Esophagus (tissue), 2 donors: ENCODE measurements around the gene FOXP1. TPM values are rescaled to one million over a fixed set of nuclear protein-coding genes. Genes with fewer than 3 reads are reported as not detected.
A peak's percentile ranks its signal among the peaks of the same experiment; 100 is the strongest.
"Not testable (repeated sequence)": the region's sequence is repeated elsewhere in the genome, so short reads cannot be mapped to it uniquely, and the experiment has no call there.

Source experiments
- H3K27ac ChIP-seq, 2 donors: one replicate each; pipeline ENCODE4 v1.5.1; 2013; ENCODE audit warnings: low read depth in 2 of 2, mild to moderate bottlenecking in 2 of 2, inconsistent platforms in 1 of 2, low read length in 1 of 2, moderate library complexity in 1 of 2
- H3K27me3 ChIP-seq, 2 donors: one replicate each; pipeline ENCODE4 v1.6.1; 2013; ENCODE audit warnings: low read length in 2 of 2, control low read depth in 1 of 2, mild to moderate bottlenecking in 1 of 2; ENCODE audit not compliant: insufficient read depth in 2 of 2, control insufficient read depth in 1 of 2
- H3K36me3 ChIP-seq, 2 donors: one replicate each; pipeline ENCODE4 v1.6.1; 2013; ENCODE audit warnings: low read length in 1 of 2; ENCODE audit not compliant: control insufficient read depth in 2 of 2, insufficient read depth in 2 of 2
- H3K4me1 ChIP-seq, 2 donors: one replicate each; pipeline ENCODE4 v1.6.1; 2013; ENCODE audit warnings: low read length in 1 of 2; ENCODE audit not compliant: control insufficient read depth in 2 of 2, insufficient read depth in 2 of 2
- H3K4me3 ChIP-seq, 2 donors: one replicate each; pipeline ENCODE4 v1.5.1; 2013; ENCODE audit warnings: low read length in 2 of 2, mild to moderate bottlenecking in 2 of 2, low read depth in 1 of 2, moderate library complexity in 1 of 2
- H3K9me3 ChIP-seq, 2 donors: one replicate each; pipeline ENCODE4 v1.6.1; 2013; ENCODE audit warnings: mild to moderate bottlenecking in 2 of 2, low read depth in 1 of 2, low read length in 1 of 2, moderate library complexity in 1 of 2; ENCODE audit not compliant: control insufficient read depth in 2 of 2, insufficient read depth in 1 of 2
- WGBS, 2 donors: extraction: QIAGEN DNeasy Blood & Tissue Kit; methylation state at CpG; one replicate each; pipeline ENCODE4 v1.1.7; 2013; 5-methylcytosine and 5-hydroxymethylcytosine counted together
- polyA plus RNA-seq, 2 donors: library from polyadenylated mRNA; stranded (reverse); fragments of 200-250 nt; gene quantifications; one replicate each; pipeline ENCODE4 v1.2.3, GENCODE V29; 2013
- donor health status: healthy with polysubstance abuse.
- donor health status: Bipolar disorder and iron deficiency.

FOXP1 gene
- polyA plus RNA-seq, 2 donors = 10.7 to 20.4 TPM

- H3K27ac ChIP-seq = peak overlapping the region in 1 of 2 donors; percentile 21
- WGBS, 2 donors = 81 to 82% methylated on average over 5 of the region's 5 CpGs
- no peak overlapping the region for H3K4me3 ChIP-seq
- no peaks in the 10 kb centered on the region for H3K9me3 ChIP-seq
- H3K4me1 ChIP-seq = peaks cover 0 to 5% of the 10 kb centered on the region in 2 donors
- H3K27me3 ChIP-seq = no peaks in the 10 kb centered on the region
- no peaks in the 10 kb centered on the region for H3K36me3 ChIP-seq
Measured at GRCh38 chr3:71022551-71023335, 560.8 kb downstream of the FOXP1 start.

DNA sequence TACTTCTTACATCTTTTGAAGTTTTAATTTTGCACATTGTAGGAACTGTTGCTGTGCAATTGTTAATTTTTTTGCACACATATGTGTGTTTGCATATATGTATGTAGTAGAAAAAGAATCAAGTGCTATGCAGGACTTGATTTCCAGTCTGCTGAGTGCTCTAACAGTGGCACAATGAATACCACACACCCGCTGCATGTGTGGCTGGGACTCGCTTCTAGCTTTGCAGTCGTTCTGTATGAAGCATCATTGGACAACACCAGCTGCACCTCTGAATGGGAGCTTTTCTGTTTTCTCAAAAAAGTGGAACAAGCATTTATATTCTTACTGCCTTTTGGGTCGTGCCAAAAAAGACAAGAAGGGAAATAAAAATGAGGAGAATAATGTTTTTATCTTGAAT is 564.7 kb downstream of the FOXP1 start:
- no peaks in the 10 kb centered on the region for H3K27me3 ChIP-seq
- H3K4me1 ChIP-seq = no peaks in the 10 kb centered on the region
- H3K27ac ChIP-seq = no peak overlapping the region
- H3K4me3 ChIP-seq = no peak overlapping the region
- WGBS, 2 donors = 71 to 84% methylated on average over 4 of the region's 4 CpGs
- H3K36me3 ChIP-seq = no peaks in the 10 kb centered on the region
- H3K9me3 ChIP-seq = no peaks in the 10 kb centered on the region

DNA sequence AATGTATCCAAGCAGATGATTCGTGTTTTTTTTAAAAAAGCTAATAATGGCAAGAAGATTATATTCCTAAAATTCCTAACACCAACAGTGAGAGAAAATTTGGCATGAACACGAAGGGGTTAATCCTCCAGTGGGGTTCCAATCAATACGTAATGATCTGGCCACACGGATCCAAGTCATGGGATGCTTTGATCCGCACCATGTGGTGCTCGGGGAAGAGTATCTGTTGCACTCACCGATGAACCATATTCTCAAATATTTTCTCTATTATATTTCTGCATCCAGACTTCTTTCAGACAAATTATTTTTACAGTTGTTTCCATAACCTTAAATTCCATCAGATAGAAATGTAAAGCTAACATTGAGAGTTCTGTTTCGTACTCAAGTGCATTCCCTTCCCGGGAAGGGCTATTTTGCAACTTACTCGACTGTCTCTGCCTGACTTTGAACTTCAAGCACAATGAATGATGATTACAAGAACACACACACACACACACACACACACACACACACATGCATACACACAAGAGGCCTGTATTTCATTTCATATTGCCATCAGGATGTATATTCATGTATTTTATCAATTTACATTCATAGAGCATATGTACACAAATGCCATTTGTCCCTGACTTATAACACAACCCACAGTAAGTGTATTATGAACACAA is 567.2 kb downstream of the FOXP1 start:
- Histone ChIP-seq H3K4me3 (no peak overlapping the region), H3K36me3 (no peaks in the 10 kb centered on the region), H3K9me3 (no peaks in the 10 kb centered on the region), H3K27me3 (no peaks in the 10 kb centered on the region), H3K27ac (no peak overlapping the region), H3K4me1 (no peaks in the 10 kb centered on the region)
- WGBS, 2 donors = 39 to 44% methylated on average over 10 of the region's 10 CpGs

DNA sequence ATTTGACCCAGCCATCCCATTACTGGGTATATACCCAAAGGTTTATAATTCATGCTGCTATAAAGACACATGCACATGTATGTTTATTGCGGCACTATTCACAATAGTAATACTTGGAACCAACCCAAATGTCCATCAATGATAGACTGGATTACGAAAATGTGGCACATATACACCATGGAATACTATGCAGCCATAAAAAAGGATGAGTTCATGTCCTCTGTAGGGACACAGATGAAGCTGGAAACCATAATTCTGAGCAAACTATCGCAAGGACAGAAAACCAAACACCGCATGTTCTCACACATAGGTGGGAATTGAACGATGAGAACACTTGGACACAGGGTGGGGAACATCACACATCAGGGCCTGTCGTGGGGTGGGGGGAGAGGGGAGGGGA is 568.9 kb downstream of the FOXP1 start:
- H3K9me3 ChIP-seq, H3K27ac ChIP-seq, H3K36me3 ChIP-seq, H3K27me3 ChIP-seq, H3K4me3 ChIP-seq, H3K4me1 ChIP-seq: not testable (repeated sequence)
- 96% methylated on average over 6 of the region's 6 CpGs for WGBS, 2 donors

DNA sequence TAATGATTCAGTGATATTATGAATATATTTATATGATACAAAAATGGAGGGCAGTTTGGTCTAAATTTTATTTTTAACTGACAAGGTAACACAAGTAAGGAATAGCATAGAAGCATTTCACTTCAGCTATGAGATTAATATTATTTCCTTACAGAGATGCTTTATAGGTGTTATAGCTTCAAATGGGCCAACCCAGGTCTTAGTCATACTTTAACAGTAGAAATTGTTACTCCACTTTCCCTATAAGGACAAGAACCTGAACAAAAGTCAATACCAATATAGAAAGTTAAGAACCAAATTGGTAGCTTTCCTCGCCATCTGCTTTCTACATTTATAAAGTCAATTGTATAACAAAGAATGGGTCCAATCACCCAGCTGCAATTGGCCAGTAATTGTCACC is 570.6 kb downstream of the FOXP1 start:
- no peaks in the 10 kb centered on the region for H3K36me3 ChIP-seq
- no peak overlapping the region for H3K27ac ChIP-seq
- peaks cover 0 to 2% of the 10 kb centered on the region in 2 donors for H3K4me1 ChIP-seq
- H3K9me3 ChIP-seq = no peaks in the 10 kb centered on the region
- H3K27me3 ChIP-seq = no peaks in the 10 kb centered on the region
- WGBS, 2 donors = 96 to 100% methylated on average over 1 of the region's 1 CpG
- no peak overlapping the region for H3K4me3 ChIP-seq

GRCh38 chr3:71011565-71012287 is 571.8 kb downstream of the FOXP1 start:
- Histone ChIP-seq H3K4me1 (peaks cover 0 to 2% of the 10 kb centered on the region in 2 donors), H3K27ac (no peak overlapping the region), H3K27me3 (no peaks in the 10 kb centered on the region), H3K36me3 (no peaks in the 10 kb centered on the region), H3K9me3 (no peaks in the 10 kb centered on the region), H3K4me3 (no peak overlapping the region)
- WGBS, 2 donors = 60 to 66% methylated on average over 6 of the region's 6 CpGs

DNA sequence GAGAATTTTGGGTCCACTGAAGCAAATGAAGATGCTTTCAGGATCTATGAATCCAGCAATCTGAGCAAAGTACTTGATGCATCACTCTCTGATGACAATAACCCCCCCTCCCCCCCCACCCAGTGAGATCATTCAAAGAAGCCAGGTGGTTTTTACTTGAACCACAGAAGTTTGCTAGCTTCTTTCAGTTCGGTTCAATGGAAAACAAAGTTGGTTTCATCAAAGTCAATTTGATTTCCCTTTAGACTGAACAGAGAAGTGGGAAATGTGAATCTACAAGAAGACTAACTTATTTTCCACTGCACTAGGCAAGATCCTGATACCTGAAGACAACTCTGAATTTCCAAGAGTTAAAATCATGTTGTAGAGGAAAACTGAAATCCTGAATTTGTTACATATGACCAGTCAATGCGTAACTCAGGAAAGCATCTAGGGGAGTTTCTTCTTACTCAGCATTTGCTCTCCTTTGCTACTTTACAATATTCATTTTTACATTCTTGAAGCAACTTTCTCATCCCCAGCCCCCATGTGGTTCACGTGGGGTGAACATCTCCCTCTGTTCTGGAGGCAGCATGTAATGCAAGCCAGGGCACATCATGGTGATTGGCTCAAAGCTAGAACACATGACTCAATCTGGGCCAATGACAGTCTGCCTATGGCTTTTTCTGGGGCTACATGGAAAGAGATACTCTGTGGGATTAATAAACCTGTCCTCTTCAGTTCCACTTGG is 572.6 kb downstream of the FOXP1 start:
- peak overlapping the region in 1 of 2 donors; percentile 49 for H3K27ac ChIP-seq
- no peaks in the 10 kb centered on the region for H3K9me3 ChIP-seq
- 68 to 74% methylated on average over 3 of the region's 3 CpGs for WGBS, 2 donors
- peaks cover 0 to 2% of the 10 kb centered on the region in 2 donors for H3K4me1 ChIP-seq
- H3K4me3 ChIP-seq = no peak overlapping the region
- no peaks in the 10 kb centered on the region for H3K36me3 ChIP-seq
- no peaks in the 10 kb centered on the region for H3K27me3 ChIP-seq

- 67 to 79% methylated on average over 7 of the region's 7 CpGs for WGBS, 2 donors
- Histone ChIP-seq H3K4me3 (no peak overlapping the region), H3K36me3 (no peaks in the 10 kb centered on the region), H3K27me3 (no peaks in the 10 kb centered on the region), H3K9me3 (no peaks in the 10 kb centered on the region), H3K27ac (peak overlapping the region in 1 of 2 donors; percentile 33), H3K4me1 (peaks cover 0 to 2% of the 10 kb centered on the region in 2 donors)
Measured at GRCh38 chr3:71008350-71008935, 575.1 kb downstream of the FOXP1 start.
